KOPT-K1 (cell line): ENCODE results near the gene SCD5.

Experiments
- H3K27ac ChIP-seq: fragments of 200-600 bp; sonication (generic); 2 replicates; pipeline ENCODE4 v1.5.1; 2016; ENCODE audit warnings: antibody characterized with exemption, mild to moderate bottlenecking, low read depth, low read length; ENCODE audit not compliant: poor library complexity, severe bottlenecking
- H3K36me3 ChIP-seq: fragments of 200-600 bp; sonication (generic); 2 replicates; pipeline ENCODE4 v1.5.1; 2017; ENCODE audit warnings: antibody characterized with exemption, mild to moderate bottlenecking, low read length, moderate library complexity; ENCODE audit not compliant: insufficient read depth
- H3K9me3 ChIP-seq: fragments of 200-600 bp; sonication (generic); 2 replicates; pipeline ENCODE4 v1.5.1; 2017; ENCODE audit warnings: antibody characterized with exemption, low read length, mild to moderate bottlenecking; ENCODE audit not compliant: insufficient read depth, poor library complexity, severe bottlenecking

Gene SCD5

GRCh38 chr4:82739287-82740190, 59.1 kb downstream of the SCD5 start:
- H3K27ac ChIP-seq = no peak overlapping the region
- H3K9me3 ChIP-seq = no peaks in the 10 kb centered on the region

DNA sequence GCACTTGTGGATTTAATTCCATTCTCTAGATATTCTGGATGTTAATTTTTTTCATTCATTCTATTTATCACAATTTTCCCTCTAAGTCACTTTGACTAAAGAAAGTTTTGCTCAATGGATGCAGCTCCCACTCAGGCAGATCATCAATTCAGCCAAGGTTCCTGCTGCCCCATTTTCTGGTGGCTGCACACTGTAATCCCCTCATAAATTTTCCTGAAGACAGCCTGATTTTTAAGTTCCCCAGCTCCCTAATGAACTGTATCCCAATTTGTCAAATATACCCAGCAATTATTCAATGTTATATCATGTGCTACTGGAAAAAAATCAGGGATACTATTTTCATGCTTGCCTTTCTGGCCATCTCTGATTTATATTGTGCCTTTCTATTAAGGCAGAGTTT, 61.2 kb downstream of the SCD5 start:
- Histone ChIP-seq H3K36me3 (no peaks in the 10 kb centered on the region), H3K27ac (no peak overlapping the region), H3K9me3 (no peaks in the 10 kb centered on the region)

More at GRCh38 chr4:82739287-82740190, 59.1 kb downstream of the SCD5 start:
- no peaks in the 10 kb centered on the region for H3K36me3 ChIP-seq

- peaks cover 8% of the 10 kb centered on the region for H3K9me3 ChIP-seq
- no peak overlapping the region for H3K27ac ChIP-seq
- no peaks in the 10 kb centered on the region for H3K36me3 ChIP-seq
Observed at GRCh38 chr4:82733636-82734035, 65.0 kb downstream of the SCD5 start.

DNA sequence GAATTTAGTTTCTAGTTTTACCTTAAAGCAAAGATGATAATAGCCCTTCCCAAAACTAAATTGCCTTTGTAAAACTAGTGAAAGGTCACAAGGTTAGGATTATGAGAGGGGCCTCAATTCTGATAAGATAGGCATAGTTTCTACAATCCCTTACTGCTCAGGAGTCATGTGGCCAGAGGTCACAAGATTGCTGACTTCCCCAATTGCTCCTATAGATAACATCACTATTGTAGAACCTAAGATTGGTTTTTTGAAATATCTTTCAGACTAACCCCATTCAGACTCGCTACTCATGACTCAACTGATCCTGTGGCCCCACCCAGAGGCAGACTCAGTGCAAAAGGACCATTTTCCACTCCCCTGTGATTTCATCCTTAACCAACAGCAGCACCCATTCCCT, 70.3 kb downstream of the SCD5 start:
- Histone ChIP-seq H3K36me3 (no peaks in the 10 kb centered on the region), H3K27ac (no peak overlapping the region), H3K9me3 (peaks cover 10% of the 10 kb centered on the region)

DNA sequence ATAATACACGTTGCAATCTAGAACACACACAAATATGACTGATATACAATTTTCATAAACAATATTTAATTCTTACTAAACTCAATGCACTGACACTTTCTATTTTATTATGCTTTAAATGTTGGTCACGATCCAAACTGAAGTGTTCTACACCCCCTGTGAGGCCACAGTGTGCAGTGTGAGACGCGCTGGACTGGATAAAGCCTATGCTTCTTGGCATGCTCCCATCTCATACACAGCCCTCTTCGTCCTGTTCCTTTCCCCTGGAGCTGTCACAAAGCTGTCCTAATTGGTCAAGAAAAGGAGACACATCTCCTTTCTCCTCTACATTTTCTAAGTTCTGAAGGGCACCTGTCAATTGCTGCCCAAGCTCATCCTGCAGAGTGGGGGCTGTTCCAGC, 72.0 kb downstream of the SCD5 start:
- H3K27ac ChIP-seq = no peak overlapping the region
- H3K36me3 ChIP-seq = no peaks in the 10 kb centered on the region
- H3K9me3 ChIP-seq = peaks cover 10% of the 10 kb centered on the region

GRCh38 chr4:82721819-82722423, 76.7 kb downstream of the SCD5 start:
- Histone ChIP-seq H3K27ac (no peak overlapping the region), H3K9me3 (no peaks in the 10 kb centered on the region), H3K36me3 (no peaks in the 10 kb centered on the region)

DNA sequence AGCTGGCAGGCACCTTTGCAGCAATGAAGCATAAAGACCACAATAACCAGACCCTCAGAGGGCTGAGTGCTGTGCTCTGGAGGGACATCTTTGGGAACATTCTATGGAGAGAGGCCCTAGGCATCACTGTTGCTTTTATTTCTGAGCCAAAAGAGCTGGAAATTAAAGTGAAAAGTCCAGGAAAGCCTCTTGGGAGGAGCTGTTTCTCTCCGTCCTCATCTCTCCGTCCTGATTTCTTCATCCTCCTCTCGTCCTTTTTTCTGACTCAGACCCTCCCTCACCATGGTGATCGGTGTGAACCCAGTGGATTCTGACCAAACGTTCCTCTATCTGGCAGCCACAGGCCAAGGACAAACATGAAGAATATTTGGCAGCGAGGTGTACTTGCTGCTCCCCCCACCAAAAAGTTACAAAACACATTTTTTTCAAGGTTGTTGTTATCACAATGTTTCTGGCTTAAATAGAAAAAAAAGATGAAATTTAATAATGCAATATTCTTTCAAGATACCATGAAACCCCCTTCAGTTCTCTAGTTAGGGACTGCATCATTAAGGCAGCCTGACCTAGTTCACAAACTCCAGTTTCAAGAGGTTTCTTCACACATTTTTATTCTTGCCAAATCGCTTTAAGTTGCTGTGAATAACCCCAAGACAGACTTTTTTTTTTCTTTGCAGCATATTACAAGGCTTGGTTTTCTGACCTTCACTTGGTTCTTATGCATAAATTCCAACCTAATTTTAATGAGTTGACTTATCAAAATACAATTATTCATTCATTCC, 80.2 kb downstream of the SCD5 start:
- Histone ChIP-seq H3K27ac (no peak overlapping the region), H3K36me3 (no peaks in the 10 kb centered on the region), H3K9me3 (no peaks in the 10 kb centered on the region)

DNA sequence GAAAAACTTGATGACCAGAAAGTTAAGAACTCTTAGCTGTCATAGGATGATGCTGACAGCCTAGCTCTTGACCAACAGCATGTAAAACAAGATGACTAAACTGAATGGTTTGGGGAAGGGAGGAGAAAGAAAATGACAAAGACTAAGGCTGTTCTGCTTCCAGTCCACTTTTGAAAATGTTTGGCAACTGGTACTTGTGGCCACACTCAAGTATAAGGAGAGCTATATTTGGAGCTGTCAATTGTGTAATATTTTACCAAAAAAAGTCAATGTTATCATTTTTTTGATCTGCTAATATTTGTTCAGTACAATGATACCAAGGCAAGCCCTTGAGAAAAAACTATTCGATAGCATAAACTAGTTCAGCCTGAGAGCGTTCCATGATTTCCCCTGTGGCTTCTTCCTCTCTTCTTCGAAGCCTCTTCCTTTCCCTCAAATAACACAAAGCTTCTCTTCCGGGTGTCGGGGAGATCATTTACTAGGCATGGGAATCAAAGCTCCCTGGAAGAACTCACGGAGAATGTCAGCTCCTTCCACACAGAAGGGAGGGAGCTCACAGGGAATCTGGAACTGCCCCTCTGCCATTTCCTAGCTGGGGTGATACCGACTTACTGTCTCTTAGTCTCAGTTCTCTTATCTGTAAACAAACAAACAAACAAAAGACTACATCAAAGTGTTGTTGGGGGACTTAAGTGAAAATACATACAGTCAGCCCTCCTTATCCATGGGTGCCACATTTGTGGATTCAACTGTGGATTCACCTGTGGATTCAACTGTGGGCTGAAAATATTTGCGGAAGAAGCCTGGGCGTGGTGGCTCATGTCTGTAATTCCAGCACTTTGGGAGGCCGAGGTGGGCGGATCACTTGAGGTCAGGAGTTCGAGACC, 82.6 kb downstream of the SCD5 start:
- Histone ChIP-seq H3K9me3 (no peaks in the 10 kb centered on the region), H3K36me3 (no peaks in the 10 kb centered on the region), H3K27ac (no peak overlapping the region)

- no peaks in the 10 kb centered on the region for H3K36me3 ChIP-seq
- no peaks in the 10 kb centered on the region for H3K9me3 ChIP-seq
- H3K27ac ChIP-seq = no peak overlapping the region
Observed at GRCh38 chr4:82713856-82714255, 84.7 kb downstream of the SCD5 start.

- Histone ChIP-seq H3K36me3 (no peaks in the 10 kb centered on the region), H3K9me3 (no peaks in the 10 kb centered on the region), H3K27ac (no peak overlapping the region)
Observed at GRCh38 chr4:82712561-82712960, 86.0 kb downstream of the SCD5 start.

DNA sequence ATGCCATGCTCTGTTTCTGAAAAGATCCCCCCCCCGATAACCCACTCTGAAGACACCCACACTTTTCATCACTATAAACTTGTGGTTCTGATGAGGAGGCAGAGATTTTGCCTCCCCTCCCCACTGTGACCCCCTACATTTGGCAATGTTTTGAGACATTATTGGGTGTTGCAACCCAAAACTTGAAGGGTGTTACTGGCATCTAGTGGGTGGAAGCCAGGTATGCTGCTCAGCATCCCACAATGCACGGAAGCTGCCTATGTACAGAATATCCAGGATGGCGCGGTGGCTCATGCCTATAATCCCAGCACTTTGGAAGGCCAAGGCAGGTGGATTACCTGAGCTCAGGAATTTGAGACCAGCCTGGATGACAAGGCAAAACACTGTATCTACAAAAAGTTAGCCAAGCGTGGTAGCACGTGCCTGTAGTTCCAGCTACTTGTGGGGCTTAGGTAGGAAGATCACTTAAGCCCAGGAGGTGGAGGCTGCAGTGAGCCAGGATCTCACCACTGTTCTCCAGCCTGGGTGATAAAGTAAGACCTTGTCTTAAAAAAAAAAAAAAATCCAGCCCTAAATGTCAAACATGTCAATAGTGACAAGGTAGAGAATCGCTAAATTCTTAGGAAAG, 87.3 kb downstream of the SCD5 start:
- Histone ChIP-seq H3K9me3 (no peaks in the 10 kb centered on the region), H3K27ac (no peak overlapping the region), H3K36me3 (no peaks in the 10 kb centered on the region)

DNA sequence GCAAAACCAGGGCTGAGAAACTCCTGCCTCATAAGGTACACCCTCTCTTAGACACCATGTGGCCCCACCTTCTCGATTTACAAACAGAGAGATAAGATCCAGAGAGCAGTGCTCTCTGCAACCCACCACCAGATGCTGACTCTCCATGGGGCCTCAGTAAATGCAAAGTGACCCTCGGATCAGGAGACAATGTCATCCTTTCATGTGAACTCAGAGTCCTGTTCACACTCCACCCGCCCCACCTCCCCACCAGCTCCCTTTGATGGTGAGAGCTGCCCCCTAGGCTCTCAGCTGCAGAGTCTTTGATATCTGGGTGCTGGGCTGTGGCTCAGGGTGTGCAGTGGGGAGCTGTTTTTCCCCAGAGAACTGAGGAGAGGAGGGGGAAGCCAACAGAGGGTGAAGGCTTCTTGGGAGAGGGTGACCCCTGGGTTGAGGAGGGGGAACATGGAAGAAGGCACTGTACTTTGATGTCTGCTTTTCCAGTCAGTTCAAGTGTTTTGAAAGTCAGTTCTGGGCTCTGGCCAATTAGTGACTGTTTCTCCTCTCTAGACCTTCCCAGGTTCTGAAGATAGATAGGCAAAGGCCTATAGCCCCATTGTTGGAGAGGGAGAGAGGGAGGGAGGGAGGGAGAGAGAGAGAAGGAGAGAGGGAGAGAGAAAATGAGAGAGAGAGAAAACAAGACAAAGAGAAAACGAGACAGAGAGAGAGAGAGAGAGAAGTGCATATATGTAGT, 88.2 kb downstream of the SCD5 start:
- H3K27ac ChIP-seq = no peak overlapping the region
- no peaks in the 10 kb centered on the region for H3K36me3 ChIP-seq
- H3K9me3 ChIP-seq = no peaks in the 10 kb centered on the region

DNA sequence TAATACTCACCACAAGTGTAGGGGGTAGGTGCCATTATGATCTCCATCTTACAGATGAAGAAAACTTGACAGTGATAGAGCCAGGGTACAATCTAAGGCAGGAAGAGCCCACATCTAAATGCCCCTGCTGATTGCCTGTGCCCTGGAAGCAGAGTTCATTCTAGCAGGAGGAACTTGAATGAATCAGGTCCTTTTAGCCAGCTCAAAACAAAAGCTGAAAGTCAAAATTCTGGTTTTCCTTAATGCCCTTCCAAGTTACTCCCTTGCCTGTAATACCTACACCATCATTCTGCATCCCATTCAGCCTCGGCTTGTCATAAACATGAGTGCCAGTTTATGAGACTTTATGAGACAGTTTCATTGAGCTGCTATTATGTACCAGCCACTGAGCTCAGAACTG, 89.6 kb downstream of the SCD5 start:
- Histone ChIP-seq H3K27ac (no peak overlapping the region), H3K36me3 (no peaks in the 10 kb centered on the region), H3K9me3 (no peaks in the 10 kb centered on the region)
